ENCODE data around the gene MAGI2.
"Not testable (repeated sequence)": the region's sequence is repeated elsewhere in the genome, so short reads cannot be mapped to it uniquely, and the experiment has no call there.

DNA sequence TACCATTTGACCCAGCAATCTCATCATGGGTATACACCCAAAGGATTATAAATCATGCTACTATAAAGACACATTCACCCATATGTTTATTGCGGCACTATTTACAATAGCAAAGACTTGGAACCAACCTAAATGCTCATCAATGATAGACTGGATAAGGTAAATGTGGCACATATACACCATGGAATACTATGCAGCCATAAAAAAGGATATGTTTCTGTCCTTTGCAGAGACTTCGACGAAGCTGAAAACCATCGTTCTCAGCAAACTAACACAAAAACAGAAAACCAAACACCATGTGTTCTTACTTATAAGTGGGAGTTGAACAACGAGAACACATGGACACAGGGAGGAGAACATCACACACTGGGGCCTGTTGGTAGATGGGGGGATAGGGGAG is 1131.2 kb downstream of the MAGI2 start:
- TF ChIP-seq, protein P1, sequence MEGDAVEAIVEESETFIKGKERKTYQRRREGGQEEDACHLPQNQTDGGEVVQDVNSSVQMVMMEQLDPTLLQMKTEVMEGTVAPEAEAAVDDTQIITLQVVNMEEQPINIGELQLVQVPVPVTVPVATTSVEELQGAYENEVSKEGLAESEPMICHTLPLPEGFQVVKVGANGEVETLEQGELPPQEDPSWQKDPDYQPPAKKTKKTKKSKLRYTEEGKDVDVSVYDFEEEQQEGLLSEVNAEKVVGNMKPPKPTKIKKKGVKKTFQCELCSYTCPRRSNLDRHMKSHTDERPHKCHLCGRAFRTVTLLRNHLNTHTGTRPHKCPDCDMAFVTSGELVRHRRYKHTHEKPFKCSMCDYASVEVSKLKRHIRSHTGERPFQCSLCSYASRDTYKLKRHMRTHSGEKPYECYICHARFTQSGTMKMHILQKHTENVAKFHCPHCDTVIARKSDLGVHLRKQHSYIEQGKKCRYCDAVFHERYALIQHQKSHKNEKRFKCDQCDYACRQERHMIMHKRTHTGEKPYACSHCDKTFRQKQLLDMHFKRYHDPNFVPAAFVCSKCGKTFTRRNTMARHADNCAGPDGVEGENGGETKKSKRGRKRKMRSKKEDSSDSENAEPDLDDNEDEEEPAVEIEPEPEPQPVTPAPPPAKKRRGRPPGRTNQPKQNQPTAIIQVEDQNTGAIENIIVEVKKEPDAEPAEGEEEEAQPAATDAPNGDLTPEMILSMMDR (conservative IDR thresholded peaks at IDR 0.05; ENCODE audit: low read length) = not testable (repeated sequence)
- TF ChIP-seq EZH2phosphoT487 (IDR thresholded peaks at IDR 0.05; ENCODE audit: borderline replicate concordance) = not testable (repeated sequence)

Data from Loucy (cell line).